ENCODE data around the gene LRRC3C. TPM values are rescaled to one million over a fixed set of nuclear protein-coding genes. Genes with fewer than 3 reads are reported as not detected.
"Not testable (repeated sequence)": the region's sequence is repeated elsewhere in the genome, so short reads cannot be mapped to it uniquely, and the experiment has no call there.

The LRRC3C gene
- total RNA-seq (2021) (not detected in 2 replicates), Bru-seq, nascent RNA (not detected), BruChase-seq, experiment 1, labeled RNA remaining after a 2-hour chase (not detected), BruChase-seq, experiment 2, labeled RNA remaining after a 6-hour chase (not detected)
- long read RNA-seq: 0 reads

GRCh38 chr17:39927101-39927928, at the start of gene LRRC3C, which contains the start of gene ORMDL3:
Gene LRRC3C (plus strand): TSS chr17:39927732. CDS start chr17:39941524, 13,792 bp downstream.
Gene ORMDL3 (minus strand): TSS chr17:39927601. CDS start chr17:39924203, 3,398 bp downstream.
- DNase-seq (ENCODE audit: low spot score): peak; percentile 85
- CTCF ChIA-PET: no interaction called here
- H3K9me3 ChIP-seq (ENCODE audit: low read depth, low read length, poor library complexity, severe bottlenecking): no peaks in the 10 kb centered on the region
- POLR2A ChIA-PET (ENCODE audit: low non-redundant PET): no interaction called here
- H3K27ac ChIP-seq (ENCODE audit: low read depth, low read length, poor library complexity, severe bottlenecking): peak within 1 kb of the TSS; percentile 80
- intact Hi-C loops (cut with micrococcal nuclease; ENCODE audit: unreplicated experiment): no loop called here
- H3K27me3 ChIP-seq (replicated peaks; ENCODE audit: insufficient read depth, low read depth, low read length, poor library complexity): no peaks in the 10 kb centered on the region
- H3K4me3 ChIP-seq (ENCODE audit: low read depth, low read length, poor library complexity, severe bottlenecking): peak within 1 kb of the TSS; percentile 85
- no peaks in the 10 kb centered on the region for H3K4me1 ChIP-seq (ENCODE audit: insufficient read depth, low read length, poor library complexity, severe bottlenecking)
- H3K36me3 ChIP-seq (ENCODE audit: insufficient read depth, low read length, poor library complexity, severe bottlenecking): no peaks in the 10 kb centered on the region
- no TSS peak for BruUV-seq (replicated peaks)
- TF ChIP-seq CTCF (conservative IDR thresholded peaks at IDR 0.05; ENCODE audit: low read depth, low read length) (no peak), EZH2 (IDR thresholded peaks at IDR 0.05; ENCODE audit: borderline replicate concordance, low read depth, low read length, poor library complexity, severe bottlenecking) (no peak)

GRCh38 chr17:39886102-39886501, 41.4 kb upstream of the LRRC3C start:
- H3K4me3 ChIP-seq (ENCODE audit: low read depth, low read length, poor library complexity, severe bottlenecking); CTCF ChIA-PET; BruUV-seq (replicated peaks); H3K27ac ChIP-seq (ENCODE audit: low read depth, low read length, poor library complexity, severe bottlenecking); intact Hi-C loops (cut with micrococcal nuclease; ENCODE audit: unreplicated experiment); H3K27me3 ChIP-seq (replicated peaks; ENCODE audit: insufficient read depth, low read depth, low read length, poor library complexity); H3K36me3 ChIP-seq (ENCODE audit: insufficient read depth, low read length, poor library complexity, severe bottlenecking); POLR2A ChIA-PET (ENCODE audit: low non-redundant PET); DNase-seq (ENCODE audit: low spot score); H3K9me3 ChIP-seq (ENCODE audit: low read depth, low read length, poor library complexity, severe bottlenecking); H3K4me1 ChIP-seq (ENCODE audit: insufficient read depth, low read length, poor library complexity, severe bottlenecking): not testable (repeated sequence)

GRCh38 chr17:39887078-39887477, 40.5 kb upstream of the LRRC3C start:
- Histone ChIP-seq H3K27me3 (replicated peaks; ENCODE audit: insufficient read depth, low read depth, low read length, poor library complexity) (no peaks in the 10 kb centered on the region), H3K36me3 (ENCODE audit: insufficient read depth, low read length, poor library complexity, severe bottlenecking) (no peaks in the 10 kb centered on the region), H3K4me3 (ENCODE audit: low read depth, low read length, poor library complexity, severe bottlenecking) (no peak overlapping the region), H3K9me3 (ENCODE audit: low read depth, low read length, poor library complexity, severe bottlenecking) (no peaks in the 10 kb centered on the region), H3K27ac (ENCODE audit: low read depth, low read length, poor library complexity, severe bottlenecking) (no peak overlapping the region), H3K4me1 (ENCODE audit: insufficient read depth, low read length, poor library complexity, severe bottlenecking) (no peaks in the 10 kb centered on the region)
- ChIA-PET CTCF (no interaction called here), POLR2A (ENCODE audit: low non-redundant PET) (no interaction called here)
- TF ChIP-seq CTCF (conservative IDR thresholded peaks at IDR 0.05; ENCODE audit: low read depth, low read length) (no peak), EZH2 (IDR thresholded peaks at IDR 0.05; ENCODE audit: borderline replicate concordance, low read depth, low read length, poor library complexity, severe bottlenecking) (no peak)
- intact Hi-C loops (cut with micrococcal nuclease; ENCODE audit: unreplicated experiment): no loop called here
- DNase-seq (ENCODE audit: low spot score): no peak
- BruUV-seq (replicated peaks): no TSS peak

Measured in A673 (cell line).